22Rv1 (cell line): ENCODE data around the gene SUGP1.
"Not testable (repeated sequence)": the region's sequence is repeated elsewhere in the genome, so short reads cannot be mapped to it uniquely, and the experiment has no call there.

Experiments used
- H3K27ac ChIP-seq: fragments of 450-650 bp; 2 replicates; pipeline ENCODE4 v1.5.1; 2017
- ZFX ChIP-seq: fragments of 450-650 bp; IDR thresholded peaks from 2 replicates; pipeline ENCODE4 v1.6.1; 2017; ENCODE audit warnings: antibody characterized with exemption, borderline replicate concordance
- TF ChIP-seq, protein P1 (sequence below): fragments of 450-650 bp; IDR thresholded peaks from 2 replicates; pipeline ENCODE4 v1.5.1; 2017; ENCODE audit warnings: mild to moderate bottlenecking

SUGP1 gene

DNA sequence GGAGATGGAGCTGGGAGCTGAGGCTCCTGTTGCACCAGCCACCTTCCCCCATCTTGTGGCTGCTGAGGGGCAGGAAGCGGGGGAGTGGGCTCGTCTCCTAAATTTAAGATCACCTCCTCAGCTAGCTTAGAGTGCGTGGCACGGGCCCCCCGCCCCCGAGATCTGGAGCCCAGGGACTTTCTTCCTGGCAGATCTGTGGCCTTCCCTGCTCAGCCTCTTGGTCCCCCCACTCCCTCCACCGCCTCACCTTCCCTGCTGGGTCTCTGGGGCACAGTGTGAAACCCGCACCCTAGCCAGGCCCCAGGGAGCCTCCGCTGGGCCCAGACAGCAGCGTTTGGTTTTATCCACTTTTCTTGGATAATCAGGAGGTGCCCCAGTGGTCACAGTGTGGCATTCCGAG, 36.2 kb upstream of the SUGP1 start:
- TF ChIP-seq, protein P1, sequence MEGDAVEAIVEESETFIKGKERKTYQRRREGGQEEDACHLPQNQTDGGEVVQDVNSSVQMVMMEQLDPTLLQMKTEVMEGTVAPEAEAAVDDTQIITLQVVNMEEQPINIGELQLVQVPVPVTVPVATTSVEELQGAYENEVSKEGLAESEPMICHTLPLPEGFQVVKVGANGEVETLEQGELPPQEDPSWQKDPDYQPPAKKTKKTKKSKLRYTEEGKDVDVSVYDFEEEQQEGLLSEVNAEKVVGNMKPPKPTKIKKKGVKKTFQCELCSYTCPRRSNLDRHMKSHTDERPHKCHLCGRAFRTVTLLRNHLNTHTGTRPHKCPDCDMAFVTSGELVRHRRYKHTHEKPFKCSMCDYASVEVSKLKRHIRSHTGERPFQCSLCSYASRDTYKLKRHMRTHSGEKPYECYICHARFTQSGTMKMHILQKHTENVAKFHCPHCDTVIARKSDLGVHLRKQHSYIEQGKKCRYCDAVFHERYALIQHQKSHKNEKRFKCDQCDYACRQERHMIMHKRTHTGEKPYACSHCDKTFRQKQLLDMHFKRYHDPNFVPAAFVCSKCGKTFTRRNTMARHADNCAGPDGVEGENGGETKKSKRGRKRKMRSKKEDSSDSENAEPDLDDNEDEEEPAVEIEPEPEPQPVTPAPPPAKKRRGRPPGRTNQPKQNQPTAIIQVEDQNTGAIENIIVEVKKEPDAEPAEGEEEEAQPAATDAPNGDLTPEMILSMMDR = no peak
- no peak for TF ChIP-seq ZFX
- no peak overlapping the region for H3K27ac ChIP-seq

DNA sequence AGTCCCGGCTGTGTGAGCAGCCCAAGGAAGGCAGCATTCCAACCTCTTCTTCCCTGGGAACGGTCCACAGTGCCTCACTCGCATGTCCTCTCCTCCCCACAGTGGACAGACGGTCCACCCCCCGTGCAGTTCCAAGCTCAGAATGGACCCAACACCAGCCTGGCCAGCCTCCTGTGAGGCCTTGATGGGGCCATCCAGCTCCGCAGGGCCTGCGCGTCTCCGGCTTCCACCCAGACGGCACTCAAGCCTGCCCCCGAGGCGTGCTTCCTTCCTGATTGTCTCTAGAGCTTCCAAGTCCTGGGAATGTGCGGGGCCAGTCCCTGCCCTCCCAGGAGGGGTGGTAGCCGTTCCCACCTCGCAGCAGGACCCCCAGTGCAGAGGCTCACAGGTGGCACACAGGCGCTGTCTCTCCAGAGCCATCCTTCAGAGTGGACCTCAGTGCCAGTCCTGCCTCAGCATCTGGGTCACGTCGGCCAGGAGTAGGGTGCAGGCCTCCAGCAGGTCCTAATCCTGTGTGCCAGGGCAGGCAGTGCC, 35.4 kb upstream of the SUGP1 start:
- H3K27ac ChIP-seq = no peak overlapping the region
- TF ChIP-seq, protein P1 = no peak
- no peak for TF ChIP-seq ZFX

DNA sequence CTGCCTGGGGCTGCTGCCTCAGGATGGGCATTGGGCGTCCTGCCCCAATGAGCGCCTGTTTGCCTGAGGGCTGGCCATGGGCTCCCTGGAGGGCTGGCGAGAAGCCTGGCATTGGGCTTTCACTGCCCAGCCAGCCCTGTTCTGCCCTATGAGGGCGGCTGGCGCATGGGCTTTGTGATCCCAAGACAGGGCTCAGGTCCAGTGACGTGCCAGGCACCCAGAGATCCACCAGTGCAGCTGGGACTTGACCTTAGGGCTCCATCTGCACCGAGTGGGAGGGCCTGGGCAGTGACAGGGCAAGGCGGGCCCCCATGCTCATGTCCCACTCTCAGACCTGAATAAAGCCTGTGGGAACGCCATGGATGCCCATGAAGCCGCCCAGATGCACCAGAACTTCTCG, 34.6 kb upstream of the SUGP1 start:
- no peak for TF ChIP-seq ZFX
- TF ChIP-seq, protein P1 = no peak
- no peak overlapping the region for H3K27ac ChIP-seq

DNA sequence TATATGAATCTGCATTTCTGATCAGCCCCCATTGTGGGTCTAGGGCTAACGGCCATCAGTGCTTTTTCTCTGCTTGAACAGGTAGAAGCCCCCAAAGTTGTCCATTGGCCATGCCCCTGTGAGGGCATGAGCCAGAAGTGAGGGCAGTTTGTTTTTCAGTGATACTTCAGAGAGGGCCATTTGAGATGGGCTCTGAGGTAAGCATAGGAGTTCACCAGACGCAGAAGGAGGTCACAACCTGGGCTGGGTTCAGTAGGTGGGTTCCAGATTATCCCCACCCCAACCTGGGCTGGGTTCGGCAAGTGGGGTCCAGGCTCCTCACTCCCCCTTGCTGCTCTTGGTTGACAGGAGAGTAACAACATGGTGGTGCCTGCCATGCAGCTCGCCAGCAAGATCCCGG, 33.7 kb upstream of the SUGP1 start:
- no peak overlapping the region for H3K27ac ChIP-seq

DNA sequence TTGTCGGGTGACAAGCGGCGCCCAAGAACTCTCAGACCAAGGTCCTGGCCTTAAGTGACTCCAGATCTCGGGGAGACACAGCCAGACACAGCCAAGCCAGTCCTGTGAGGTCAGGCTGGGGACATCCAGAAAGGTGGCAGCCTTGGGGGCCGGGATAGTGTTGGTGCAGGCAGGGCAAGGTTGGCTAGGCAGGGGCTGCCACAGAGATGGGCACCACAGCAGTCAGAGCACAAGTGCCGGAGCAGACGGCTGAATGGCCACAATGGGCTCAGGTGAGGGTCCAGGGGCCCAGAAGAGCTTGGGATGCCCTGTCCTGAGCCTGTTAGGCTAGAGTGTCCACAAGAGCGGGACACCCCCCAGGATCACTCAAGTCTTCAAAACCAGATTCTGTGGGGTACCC, 32.5 kb upstream of the SUGP1 start:
- H3K27ac ChIP-seq = no peak overlapping the region
- TF ChIP-seq ZFX = no peak
- TF ChIP-seq, protein P1 = no peak

More for the DNA sequence above, 33.7 kb upstream of the SUGP1 start:
- TF ChIP-seq, protein P1 = no peak
- TF ChIP-seq ZFX = no peak

DNA sequence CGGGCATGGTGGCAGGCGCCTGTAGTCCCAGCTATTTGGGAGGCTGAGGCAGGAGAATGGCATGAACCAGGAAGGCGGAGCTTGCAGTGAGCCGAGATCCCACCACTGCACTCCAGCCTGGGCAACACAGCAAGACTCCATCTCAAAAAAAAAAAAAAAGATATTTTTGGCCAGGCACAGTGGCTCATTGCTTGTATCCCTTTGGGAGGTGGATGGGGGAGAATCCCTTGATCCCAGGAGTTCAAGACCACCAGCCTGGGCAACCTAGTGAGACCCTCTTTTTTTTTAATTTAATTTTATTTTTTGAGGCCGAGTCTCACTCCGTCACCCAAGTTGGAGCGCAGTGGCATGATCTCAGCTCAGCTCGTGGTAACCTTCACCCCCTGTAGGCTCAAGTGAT, 30.4 kb upstream of the SUGP1 start:
- not testable (repeated sequence) for H3K27ac ChIP-seq

DNA sequence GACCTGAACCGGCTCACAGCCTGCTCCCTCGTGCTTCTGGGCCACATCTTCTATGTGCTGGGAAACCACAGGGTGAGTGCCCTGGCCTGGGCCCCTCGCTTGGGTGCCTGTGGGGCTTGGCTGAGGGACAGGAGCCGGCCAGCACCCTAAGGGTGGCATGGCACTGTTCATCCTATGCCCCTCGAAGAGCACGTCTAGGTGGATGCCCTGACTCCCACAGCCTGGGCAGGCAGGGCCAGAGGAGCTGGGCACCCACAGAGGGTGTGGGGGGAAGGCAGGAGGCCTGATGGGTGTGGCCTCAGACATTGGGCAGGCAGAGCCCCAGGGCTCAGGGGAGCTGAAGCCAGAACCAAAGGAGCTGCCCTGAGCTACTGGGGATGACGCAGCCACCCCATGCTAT, 29.1 kb upstream of the SUGP1 start:
- no peak for TF ChIP-seq ZFX
- TF ChIP-seq, protein P1 = no peak
- no peak overlapping the region for H3K27ac ChIP-seq

DNA sequence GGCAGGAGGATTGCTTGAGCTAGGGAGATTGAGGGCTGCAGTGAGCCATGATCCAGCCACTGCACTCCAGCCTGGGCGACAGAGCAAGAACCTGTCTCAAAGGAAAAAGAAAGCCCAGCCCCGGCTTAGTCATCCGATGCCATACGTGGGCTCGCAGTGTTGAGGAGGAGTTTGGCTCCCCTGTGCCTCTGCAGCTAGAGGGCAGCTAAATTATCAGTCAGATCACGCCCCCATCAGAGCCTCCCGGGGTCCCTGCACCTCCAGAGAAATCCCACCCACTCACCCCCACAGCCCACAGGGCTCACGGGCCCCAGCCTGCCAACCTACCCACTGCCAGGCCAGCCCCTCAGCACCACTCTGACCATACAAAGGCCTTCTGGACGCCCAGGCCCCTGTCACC, 28.0 kb upstream of the SUGP1 start:
- no peak overlapping the region for H3K27ac ChIP-seq
- TF ChIP-seq ZFX = no peak
- TF ChIP-seq, protein P1 = no peak
